HG03135 (cell line): ENCODE data around the gene HOXD3.

ENCODE experiments used
- ATAC-seq: cut with Tn5 transposase; IDR thresholded peaks from one replicate; pipeline ENCODE4 v1.9.1; 2021; ENCODE audit warnings: mild to moderate bottlenecking, moderate library complexity; ENCODE audit not compliant: unreplicated experiment

HOXD3 gene

DNA sequence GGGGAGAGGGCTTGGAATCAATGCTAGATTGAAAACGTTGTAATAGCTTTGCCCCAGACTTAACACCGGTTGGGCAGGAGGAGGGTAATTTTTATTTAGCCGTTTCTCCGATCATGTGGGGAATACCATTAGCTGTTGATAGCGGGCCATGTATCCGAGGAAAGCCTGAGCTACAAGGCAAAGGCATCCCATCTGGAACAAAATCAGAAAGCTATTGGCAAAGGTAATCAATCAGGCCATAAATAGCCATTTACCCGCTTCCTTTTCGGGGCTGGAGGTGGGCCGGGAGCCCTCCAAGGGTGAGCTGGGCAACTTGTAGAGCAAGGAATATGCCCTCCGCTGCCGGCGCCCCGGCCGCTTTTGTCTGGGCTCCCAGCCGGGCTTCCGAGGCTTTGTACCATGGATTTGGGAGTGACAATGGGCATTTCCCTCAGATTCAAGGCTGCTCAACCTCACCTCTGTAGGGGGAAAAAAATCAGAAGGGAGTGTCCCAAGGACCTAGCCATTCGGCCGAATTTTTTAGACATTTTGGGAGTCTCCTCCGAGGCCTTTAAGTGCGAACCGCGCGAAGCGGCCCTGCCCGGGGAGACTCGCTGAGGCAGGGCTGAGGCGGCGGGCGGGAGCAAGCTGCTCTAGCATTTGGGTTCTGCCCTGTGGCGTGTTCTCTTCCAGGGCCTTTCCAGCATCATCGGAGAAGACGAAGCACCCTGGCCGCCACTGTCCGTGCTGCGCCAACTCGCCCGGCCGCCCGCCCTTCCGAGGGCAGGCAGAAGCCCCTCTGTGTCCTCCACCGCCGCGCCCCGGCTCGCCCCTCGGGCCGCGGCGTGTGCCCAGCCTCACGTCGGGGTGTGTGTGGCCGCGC is 35.7 kb upstream of the HOXD3 start:
- no peak for ATAC-seq

- ATAC-seq, result no peak
Measured at GRCh38 chr2:176122052-176122682, 34.9 kb upstream of the HOXD3 start.

- no peak for ATAC-seq
Measured at GRCh38 chr2:176122683-176123410, 34.3 kb upstream of the HOXD3 start, which contains the start of gene HOXD9. Gene HOXD9, plus strand, starts transcription at chr2:176122719. Its CDS starts 50 bp downstream, at chr2:176122769.

DNA sequence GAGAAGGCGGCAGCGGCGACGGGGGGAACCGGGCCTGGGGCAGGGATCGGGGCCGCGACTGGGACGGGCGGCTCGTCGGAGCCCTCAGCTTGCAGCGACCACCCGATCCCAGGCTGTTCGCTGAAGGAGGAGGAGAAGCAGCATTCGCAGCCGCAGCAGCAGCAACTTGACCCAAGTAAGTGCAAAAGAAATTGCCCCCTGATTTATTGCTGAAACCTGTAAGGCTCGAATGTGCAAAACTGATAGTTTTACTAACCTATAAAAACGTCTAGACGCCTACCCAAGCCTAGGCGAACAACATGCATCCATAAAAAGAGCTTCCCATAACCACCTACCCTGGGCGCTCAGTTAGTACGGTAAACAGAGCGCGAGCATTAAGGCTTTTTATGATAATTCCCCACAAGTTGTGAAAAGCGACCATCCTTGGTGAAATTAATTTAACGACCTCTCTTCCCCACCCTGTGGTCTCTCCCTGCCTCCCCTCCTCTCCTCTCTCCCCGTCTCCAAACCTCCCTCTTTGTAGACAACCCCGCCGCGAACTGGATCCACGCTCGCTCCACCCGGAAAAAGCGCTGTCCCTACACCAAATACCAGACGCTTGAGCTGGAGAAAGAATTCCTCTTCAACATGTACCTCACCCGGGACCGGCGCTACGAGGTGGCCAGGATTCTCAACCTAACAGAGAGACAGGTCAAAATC is 33.5 kb upstream of the HOXD3 start:
- ATAC-seq, result no peak

DNA sequence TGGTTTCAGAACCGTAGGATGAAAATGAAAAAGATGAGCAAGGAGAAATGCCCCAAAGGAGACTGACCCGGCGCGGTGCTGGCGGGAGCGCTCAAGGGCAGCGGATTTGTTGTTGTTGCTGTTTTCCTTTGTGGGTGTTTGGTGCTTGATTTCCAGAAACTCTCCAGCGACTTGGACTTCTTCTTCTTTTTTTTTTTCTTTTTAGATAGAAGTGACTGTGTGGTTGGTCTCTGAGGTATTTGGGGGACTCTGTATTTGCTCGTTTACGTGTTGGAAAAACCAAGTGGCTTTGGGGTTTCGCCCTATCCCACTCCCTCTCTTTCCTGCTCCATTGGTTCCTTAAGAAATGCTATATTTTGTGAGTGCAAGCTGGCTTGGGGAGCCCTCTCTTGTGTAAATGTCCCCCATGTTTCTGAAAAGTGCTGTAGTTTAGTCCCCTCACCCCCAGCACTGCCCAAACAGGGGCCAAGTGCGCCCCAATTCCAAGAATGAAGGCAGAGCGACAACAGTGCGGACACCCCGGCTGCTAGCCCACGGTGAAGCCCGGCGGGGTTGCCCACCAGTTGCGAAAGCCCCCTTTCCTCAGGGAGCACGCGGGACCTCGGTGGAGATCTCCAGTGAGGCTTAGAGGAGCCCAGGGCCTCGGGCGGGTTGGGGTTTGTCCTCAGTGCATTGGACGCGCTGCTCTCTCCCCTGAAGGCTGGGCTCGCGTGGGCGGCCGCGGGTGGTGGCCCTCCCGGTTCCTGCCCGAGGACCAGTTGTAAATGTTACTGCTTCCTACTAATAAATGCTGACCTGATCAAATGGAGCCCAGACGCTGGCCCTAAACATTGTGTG is 32.8 kb upstream of the HOXD3 start:
- no peak for ATAC-seq

GRCh38 chr2:176124947-176125771 is 31.9 kb upstream of the HOXD3 start:
- ATAC-seq, result no peak

DNA sequence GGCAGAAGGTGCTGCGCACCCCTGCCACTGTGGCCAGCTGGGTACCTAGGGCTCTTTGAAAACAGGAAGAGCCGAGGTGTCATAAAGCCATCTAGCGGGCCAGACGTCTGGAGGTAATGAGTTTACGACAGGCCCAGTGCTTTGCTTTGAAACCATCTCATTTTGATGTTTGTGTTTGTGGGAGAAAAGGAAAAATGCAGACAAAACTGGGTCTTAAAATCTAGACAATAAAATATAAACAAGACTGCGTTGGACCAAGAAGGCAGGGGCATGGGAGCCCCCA is 31.4 kb upstream of the HOXD3 start:
- ATAC-seq, result no peak

DNA sequence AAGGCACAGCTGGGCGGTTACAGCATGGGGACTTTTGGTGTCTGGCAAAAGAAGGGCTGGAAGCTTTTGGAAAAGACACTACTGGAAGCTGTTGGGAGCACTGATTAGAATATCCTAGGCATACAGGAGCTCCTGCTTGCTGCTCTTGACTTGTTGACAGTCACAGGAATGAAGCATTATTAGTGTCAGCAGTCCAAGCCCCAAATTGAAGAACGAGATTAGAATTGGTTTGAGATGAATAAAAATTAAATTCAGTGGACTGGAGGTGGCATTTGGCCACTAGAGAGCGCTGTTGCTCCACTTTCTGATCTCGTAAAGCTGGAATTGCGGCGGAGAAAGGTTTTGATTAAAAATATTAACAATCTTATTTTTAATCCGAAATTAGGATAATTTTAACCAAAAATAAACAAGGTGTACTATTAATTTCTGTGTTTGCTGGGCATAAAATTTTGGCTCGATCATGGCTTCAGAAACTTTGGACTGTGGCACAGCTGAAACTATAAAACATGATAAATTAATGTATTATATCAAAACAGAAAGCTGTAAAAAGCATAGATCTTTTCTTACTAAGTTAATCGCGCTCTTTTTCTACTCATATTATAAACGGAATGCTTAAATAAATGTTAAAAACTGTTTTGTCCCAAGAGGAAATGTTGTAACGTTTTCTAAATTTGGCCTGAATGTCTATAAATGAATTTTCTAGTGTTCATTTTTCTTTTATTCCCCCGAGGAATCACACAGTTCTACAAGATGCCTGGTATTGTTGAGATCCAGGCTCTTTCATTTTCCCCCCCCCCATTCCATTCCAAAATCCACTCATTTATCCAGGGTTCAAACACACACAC is 30.0 kb upstream of the HOXD3 start:
- ATAC-seq, result no peak

DNA sequence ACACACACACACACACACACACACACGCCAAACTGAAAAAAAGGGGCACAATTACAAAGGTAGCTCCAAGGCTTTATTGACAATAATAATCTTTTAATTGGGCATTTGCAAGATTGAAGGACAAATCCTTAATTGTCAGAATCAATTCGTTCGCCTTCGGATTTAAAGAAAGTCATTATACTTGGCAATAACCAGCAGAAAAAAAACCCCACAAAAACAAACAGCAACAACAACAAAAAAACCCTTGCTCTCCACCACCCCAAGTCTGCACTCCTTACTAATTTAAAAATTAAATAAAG is 29.4 kb upstream of the HOXD3 start:
- ATAC-seq, result no peak

- ATAC-seq, result no peak
Measured at GRCh38 chr2:176128172-176128981, 28.7 kb upstream of the HOXD3 start.

- ATAC-seq, result no peak
Measured at GRCh38 chr2:176128982-176129796, 27.9 kb upstream of the HOXD3 start, which contains the start of gene HOXD8. Gene HOXD8, plus strand, starts transcription at chr2:176129705. Its CDS starts 662 bp downstream, at chr2:176130367.

DNA sequence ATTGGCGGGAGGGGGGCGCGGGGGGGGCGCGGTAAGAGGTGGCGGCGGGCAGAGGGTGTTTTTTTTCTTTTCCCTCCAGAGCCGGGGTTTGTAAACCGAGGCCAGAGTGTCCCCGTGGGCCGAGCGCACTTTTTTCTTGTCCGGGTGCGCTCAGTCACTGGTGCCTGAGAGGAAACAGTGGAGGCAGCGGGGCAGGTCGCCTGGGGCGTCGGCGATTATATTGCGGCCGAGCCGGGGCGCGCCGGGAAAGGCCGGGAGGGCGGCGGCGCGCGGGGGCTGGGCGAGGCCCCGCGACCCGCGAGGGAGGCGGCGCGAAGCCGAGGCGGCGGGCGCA is 27.3 kb upstream of the HOXD3 start:
- no peak for ATAC-seq

DNA sequence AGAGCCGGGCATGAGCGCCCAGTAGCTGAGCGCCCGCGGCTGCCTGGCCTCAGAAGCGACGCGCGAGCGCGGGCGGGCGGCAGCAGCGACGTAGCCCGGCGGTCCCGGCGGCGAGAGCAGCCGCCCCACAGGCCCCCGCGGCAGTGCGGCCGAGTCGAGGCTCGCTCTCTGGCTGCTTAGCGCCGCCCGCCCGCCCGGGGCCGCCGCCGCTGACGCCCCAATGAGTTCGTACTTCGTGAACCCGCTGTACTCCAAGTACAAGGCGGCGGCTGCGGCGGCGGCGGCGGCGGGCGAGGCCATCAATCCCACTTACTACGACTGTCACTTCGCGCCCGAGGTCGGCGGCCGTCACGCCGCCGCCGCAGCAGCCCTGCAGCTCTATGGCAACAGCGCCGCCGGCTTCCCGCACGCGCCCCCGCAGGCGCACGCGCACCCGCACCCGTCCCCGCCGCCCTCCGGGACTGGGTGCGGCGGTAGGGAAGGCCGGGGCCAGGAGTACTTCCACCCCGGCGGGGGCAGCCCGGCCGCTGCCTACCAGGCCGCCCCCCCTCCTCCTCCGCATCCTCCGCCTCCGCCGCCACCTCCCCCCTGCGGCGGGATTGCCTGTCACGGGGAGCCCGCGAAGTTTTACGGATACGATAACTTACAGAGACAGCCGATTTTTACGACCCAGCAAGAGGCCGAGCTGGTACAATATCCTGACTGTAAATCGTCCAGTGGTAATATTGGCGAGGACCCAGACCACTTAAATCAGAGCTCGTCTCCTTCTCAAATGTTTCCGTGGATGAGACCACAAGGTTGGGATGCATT is 26.8 kb upstream of the HOXD3 start:
- no peak for ATAC-seq

- ATAC-seq, result no peak
Measured at GRCh38 chr2:176130957-176131847, 25.9 kb upstream of the HOXD3 start.

GRCh38 chr2:176131848-176132158 is 25.3 kb upstream of the HOXD3 start:
- ATAC-seq, result no peak
